Glutamatergic neuron (in vitro differentiated cells): Measurements from ENCODE around the gene TRAIP. TPM values are rescaled to one million over a fixed set of nuclear protein-coding genes. Genes with fewer than 3 reads are reported as not detected.

Experiments used
- DNase-seq: peaks from one replicate; pipeline ENCODE4 v3.0.0; 2022
- H3K27ac Mint-ChIP-seq: one replicate; pipeline ENCODE4 v1.8.0; 2020; ENCODE audit warnings: mild to moderate bottlenecking, mixed read lengths, inconsistent platforms; ENCODE audit not compliant: unreplicated experiment
- H3K27me3 Mint-ChIP-seq: one replicate; pipeline ENCODE4 v1.8.0; 2020; ENCODE audit warnings: mild to moderate bottlenecking, moderate library complexity, mixed read lengths, inconsistent platforms; ENCODE audit not compliant: unreplicated experiment
- H3K36me3 Mint-ChIP-seq: one replicate; pipeline ENCODE4 v1.8.0; 2020; ENCODE audit warnings: mild to moderate bottlenecking, mixed read lengths, inconsistent platforms; ENCODE audit not compliant: unreplicated experiment
- H3K4me1 Mint-ChIP-seq: one replicate; pipeline ENCODE4 v1.8.0; 2020; ENCODE audit warnings: mild to moderate bottlenecking, low read depth, mixed read lengths, inconsistent platforms; ENCODE audit not compliant: unreplicated experiment
- H3K4me3 Mint-ChIP-seq: one replicate; pipeline ENCODE4 v1.8.0; 2020; ENCODE audit warnings: mild to moderate bottlenecking, mixed read lengths, inconsistent platforms; ENCODE audit not compliant: unreplicated experiment
- H3K9me3 Mint-ChIP-seq: one replicate; pipeline ENCODE4 v1.8.0; 2020; ENCODE audit warnings: mild to moderate bottlenecking, moderate library complexity, mixed read lengths, inconsistent platforms; ENCODE audit not compliant: unreplicated experiment
- total RNA-seq: library from RNA; stranded (reverse); fragmentation: NEBNext Ultra II Directional; extraction: Animal tissue kit (Norgen Biotek cat#: 25700); gene quantifications from one replicate; pipeline ENCODE4 v1.2.1, GENCODE V29; 2021; ENCODE audit not compliant: unreplicated experiment
- TF ChIP-seq, protein P1 (sequence below): fragments of 200-600 bp; sonication (generic); IDR thresholded peaks from one replicate; pipeline ENCODE4 v1.5.0; 2021; ENCODE audit not compliant: partially characterized antibody, unreplicated experiment

Gene TRAIP
- total RNA-seq, 1 donor from 2014 or later, result 11.3 TPM

DNA sequence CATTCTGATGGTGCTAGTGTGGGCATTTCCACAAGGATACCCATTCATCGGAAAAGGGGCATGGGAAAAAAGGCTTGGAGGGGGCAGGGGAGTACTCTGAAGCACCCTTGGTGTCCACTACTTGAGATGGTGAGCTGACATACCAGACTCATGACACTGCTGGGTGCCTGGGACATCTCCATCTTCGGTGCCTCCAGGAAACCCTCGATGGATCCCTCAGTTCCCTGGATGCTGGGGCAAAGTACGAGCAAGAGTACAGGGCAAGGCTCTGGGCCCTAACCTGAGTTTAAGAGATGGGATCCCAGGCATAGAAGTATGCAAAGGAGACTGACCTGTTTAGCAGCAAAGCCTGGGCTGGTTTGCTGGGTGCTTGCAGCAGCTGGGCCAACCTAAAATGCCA is 64.8 kb downstream of the TRAIP start:
- TF ChIP-seq, protein P1, sequence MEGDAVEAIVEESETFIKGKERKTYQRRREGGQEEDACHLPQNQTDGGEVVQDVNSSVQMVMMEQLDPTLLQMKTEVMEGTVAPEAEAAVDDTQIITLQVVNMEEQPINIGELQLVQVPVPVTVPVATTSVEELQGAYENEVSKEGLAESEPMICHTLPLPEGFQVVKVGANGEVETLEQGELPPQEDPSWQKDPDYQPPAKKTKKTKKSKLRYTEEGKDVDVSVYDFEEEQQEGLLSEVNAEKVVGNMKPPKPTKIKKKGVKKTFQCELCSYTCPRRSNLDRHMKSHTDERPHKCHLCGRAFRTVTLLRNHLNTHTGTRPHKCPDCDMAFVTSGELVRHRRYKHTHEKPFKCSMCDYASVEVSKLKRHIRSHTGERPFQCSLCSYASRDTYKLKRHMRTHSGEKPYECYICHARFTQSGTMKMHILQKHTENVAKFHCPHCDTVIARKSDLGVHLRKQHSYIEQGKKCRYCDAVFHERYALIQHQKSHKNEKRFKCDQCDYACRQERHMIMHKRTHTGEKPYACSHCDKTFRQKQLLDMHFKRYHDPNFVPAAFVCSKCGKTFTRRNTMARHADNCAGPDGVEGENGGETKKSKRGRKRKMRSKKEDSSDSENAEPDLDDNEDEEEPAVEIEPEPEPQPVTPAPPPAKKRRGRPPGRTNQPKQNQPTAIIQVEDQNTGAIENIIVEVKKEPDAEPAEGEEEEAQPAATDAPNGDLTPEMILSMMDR, result no peak
- peaks cover 2% of the 10 kb centered on the region for H3K9me3 Mint-ChIP-seq
- peaks cover 10% of the 10 kb centered on the region for H3K27me3 Mint-ChIP-seq

GRCh38 chr3:49790626-49791411 is 65.5 kb downstream of the TRAIP start:
- TF ChIP-seq, protein P1, result no peak
- H3K4me1 Mint-ChIP-seq, result peaks cover 5% of the 10 kb centered on the region
- no peak overlapping the region for H3K27ac Mint-ChIP-seq
- H3K36me3 Mint-ChIP-seq, result no peaks in the 10 kb centered on the region
- peaks cover 10% of the 10 kb centered on the region for H3K27me3 Mint-ChIP-seq
- no peak for DNase-seq
- H3K9me3 Mint-ChIP-seq, result peaks cover 2% of the 10 kb centered on the region
- H3K4me3 Mint-ChIP-seq, result no peak overlapping the region

More for the DNA sequence above, 64.8 kb downstream of the TRAIP start:
- Mint-ChIP-seq H3K27ac (no peak overlapping the region), H3K4me1 (peaks cover 5% of the 10 kb centered on the region), H3K4me3 (no peak overlapping the region), H3K36me3 (no peaks in the 10 kb centered on the region)
- DNase-seq, result no peak

DNA sequence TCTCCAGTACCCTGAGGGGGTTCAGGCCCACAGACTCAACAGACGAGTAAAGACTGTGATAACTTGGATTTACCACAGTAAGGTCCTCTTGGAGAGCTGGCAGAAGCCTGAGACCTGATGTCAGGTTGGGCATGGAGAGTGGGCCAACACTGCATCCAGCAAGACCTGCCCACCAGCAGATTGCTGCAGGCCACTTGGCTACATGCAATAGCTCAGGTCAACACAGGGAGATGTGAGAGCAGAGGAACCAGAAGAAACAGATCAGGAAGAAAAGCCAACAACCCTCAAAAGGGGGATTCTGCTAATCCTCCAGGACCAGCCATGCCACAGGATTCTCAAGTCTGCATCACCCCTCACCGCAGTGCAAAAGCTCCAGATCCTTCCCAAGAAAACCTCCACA is 68.3 kb downstream of the TRAIP start:
- TF ChIP-seq, protein P1, result no peak
- H3K27ac Mint-ChIP-seq, result no peak overlapping the region
- DNase-seq, result no peak
- no peaks in the 10 kb centered on the region for H3K36me3 Mint-ChIP-seq
- H3K27me3 Mint-ChIP-seq, result peaks cover 10% of the 10 kb centered on the region
- H3K4me1 Mint-ChIP-seq, result peaks cover 11% of the 10 kb centered on the region
- no peak overlapping the region for H3K4me3 Mint-ChIP-seq
- peaks cover 6% of the 10 kb centered on the region for H3K9me3 Mint-ChIP-seq

- H3K4me3 Mint-ChIP-seq, result no peak overlapping the region
- peaks cover 10% of the 10 kb centered on the region for H3K27me3 Mint-ChIP-seq
- peaks cover 6% of the 10 kb centered on the region for H3K9me3 Mint-ChIP-seq
- TF ChIP-seq, protein P1, result no peak
- DNase-seq, result no peak
- H3K4me1 Mint-ChIP-seq, result peaks cover 11% of the 10 kb centered on the region
- no peaks in the 10 kb centered on the region for H3K36me3 Mint-ChIP-seq
- H3K27ac Mint-ChIP-seq, result no peak overlapping the region
These were observed 68.8 kb downstream of the TRAIP start for GRCh38 chr3:49787536-49787935.

DNA sequence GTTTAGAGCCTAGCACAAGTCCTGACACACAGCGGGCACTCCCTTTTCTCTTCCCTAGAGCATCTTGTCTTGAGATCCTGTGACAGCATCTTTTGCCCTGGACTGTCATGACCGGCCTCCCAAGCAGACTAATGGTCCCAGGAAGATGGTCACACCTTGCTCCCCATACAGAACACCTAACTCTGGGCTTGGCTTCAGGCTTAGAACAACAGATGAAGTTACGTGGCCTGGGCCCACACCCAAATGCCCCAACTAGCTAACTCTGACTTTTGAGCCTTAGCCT is 69.2 kb downstream of the TRAIP start:
- H3K36me3 Mint-ChIP-seq, result no peaks in the 10 kb centered on the region
- H3K4me1 Mint-ChIP-seq, result peaks cover 11% of the 10 kb centered on the region
- peak overlapping the region; percentile 81 for H3K4me3 Mint-ChIP-seq
- TF ChIP-seq, protein P1, result no peak
- H3K27me3 Mint-ChIP-seq, result peaks cover 10% of the 10 kb centered on the region
- peak overlapping the region; percentile 73 for H3K27ac Mint-ChIP-seq
- peaks cover 6% of the 10 kb centered on the region for H3K9me3 Mint-ChIP-seq
- DNase-seq, result no peak
